Measurements from ENCODE around the gene ELP2.

Gene ELP2

GRCh38 chr18:36189486-36189885 lies 59.8 kb downstream of the ELP2 start:
- no peak for DNase-seq (ENCODE audit: low spot score)
- ChIA-PET CTCF (interaction anchor here (1.0 kb wide), 1 partner anchor 10 kb away, joined by 3 read pairs; no protein-coding TSS in a partner anchor), POLR2A (ENCODE audit: low non-redundant PET) (no interaction called here)
- H3K27ac ChIP-seq: no peak overlapping the region
- no peak for TF ChIP-seq CTCF (conservative IDR thresholded peaks at IDR 0.05; ENCODE audit: low read depth)

GRCh38 chr18:36191286-36191685 lies 61.6 kb downstream of the ELP2 start:
- no peak for DNase-seq (ENCODE audit: low spot score)
- ChIA-PET POLR2A (ENCODE audit: low non-redundant PET) (no interaction called here), CTCF (interaction anchor here (0.7 kb wide), 2 partner anchors 115 to 173 kb away, joined by 3 read pairs; no protein-coding TSS in a partner anchor)
- H3K27ac ChIP-seq: no peak overlapping the region
- TF ChIP-seq CTCF (conservative IDR thresholded peaks at IDR 0.05; ENCODE audit: low read depth): no peak

GRCh38 chr18:36191711-36192110 lies 62.0 kb downstream of the ELP2 start:
- no peak overlapping the region for H3K27ac ChIP-seq
- ChIA-PET CTCF (no interaction called here), POLR2A (ENCODE audit: low non-redundant PET) (no interaction called here)
- TF ChIP-seq CTCF (conservative IDR thresholded peaks at IDR 0.05; ENCODE audit: low read depth): no peak
- no peak for DNase-seq (ENCODE audit: low spot score)

GRCh38 chr18:36194600-36195315 lies 65.1 kb downstream of the ELP2 start:
- TF ChIP-seq CTCF (conservative IDR thresholded peaks at IDR 0.05; ENCODE audit: low read depth): no peak
- ChIA-PET POLR2A (ENCODE audit: low non-redundant PET) (no interaction called here), CTCF (interaction anchor here (0.6 kb wide), 1 partner anchor 151 kb away, joined by 3 read pairs; no protein-coding TSS in a partner anchor)
- no peak overlapping the region for H3K27ac ChIP-seq
- DNase-seq (ENCODE audit: low spot score): no peak

- DNase-seq (ENCODE audit: low spot score): no peak
- ChIA-PET POLR2A (ENCODE audit: low non-redundant PET) (no interaction called here), CTCF (interaction anchor here (0.6 kb wide), 1 partner anchor 150 kb away, joined by 3 read pairs; no protein-coding TSS in a partner anchor)
- H3K27ac ChIP-seq: no peak overlapping the region
- no peak for TF ChIP-seq CTCF (conservative IDR thresholded peaks at IDR 0.05; ENCODE audit: low read depth)
These were observed 65.9 kb downstream of the ELP2 start for GRCh38 chr18:36195427-36196122.

GRCh38 chr18:36196238-36196995 lies 66.7 kb downstream of the ELP2 start:
- DNase-seq (ENCODE audit: low spot score): no peak
- no peak for TF ChIP-seq CTCF (conservative IDR thresholded peaks at IDR 0.05; ENCODE audit: low read depth)
- no peak overlapping the region for H3K27ac ChIP-seq
- ChIA-PET POLR2A (ENCODE audit: low non-redundant PET) (no interaction called here), CTCF (no interaction called here)

Data from RWPE1 (cell line).